H1 (cell line): ENCODE data around the gene CSNK2B.

Experiments
- BACH1 ChIP-seq: IDR thresholded peaks from 2 replicates; pipeline ENCODE4 v1.6.1; 2012; ENCODE audit warnings: low read length, improper control_type of control experiment
- EP300 ChIP-seq, 2 experiments: IDR thresholded peaks; 1 replicate in 1 of 2; 2 replicates in 1 of 2; pipeline ENCODE4 v1.6.1; 2011 to 2012; ENCODE audit warnings: low read depth in 2 of 2, low read length in 2 of 2, mild to moderate bottlenecking in 2 of 2, borderline replicate concordance in 1 of 2, inconsistent platforms in 1 of 2, moderate library complexity in 1 of 2
- EZH2 ChIP-seq: fragments of 200-600 bp; sonication (generic); IDR thresholded peaks from 2 replicates; pipeline ENCODE4 v1.7.1; 2012; ENCODE audit warnings: low read depth, mild to moderate bottlenecking, moderate library complexity, low read length, inconsistent platforms; ENCODE audit not compliant: severe bottlenecking
- GABPA ChIP-seq: IDR thresholded peaks from 2 replicates; pipeline ENCODE4 v1.6.1; 2011; ENCODE audit warnings: mild to moderate bottlenecking, low read length, moderate library complexity, borderline replicate concordance; ENCODE audit not compliant: insufficient read depth
- HDAC2 ChIP-seq, 2 experiments: fragments of 300-600 bp in 1 of 2; sonication (generic) in 1 of 2; IDR thresholded peaks; 2 replicates each; pipeline ENCODE4 v1.6.1; 2011 to 2012; ENCODE audit warnings: low read depth in 2 of 2, low read length in 2 of 2, mild to moderate bottlenecking in 2 of 2, moderate library complexity in 2 of 2, borderline replicate concordance in 1 of 2, inconsistent platforms in 1 of 2
- JUND ChIP-seq: IDR thresholded peaks from 2 replicates; pipeline ENCODE4 v1.6.1; 2011; ENCODE audit warnings: mild to moderate bottlenecking, improper control_type of control experiment, low read length
- NRF1 ChIP-seq: IDR thresholded peaks from 2 replicates; pipeline ENCODE4 v1.6.1; 2011; ENCODE audit warnings: mild to moderate bottlenecking, low read depth, low read length, improper control_type of control experiment
- RAD21 ChIP-seq, 2 experiments: IDR thresholded peaks in 1 of 2; conservative IDR thresholded peaks in 1 of 2; 2 replicates each; pipeline ENCODE4 v1.6.1; 2011; ENCODE audit warnings: low read depth in 2 of 2, low read length in 2 of 2, improper control_type of control experiment in 1 of 2, inconsistent platforms in 1 of 2, mild to moderate bottlenecking in 1 of 2, moderate library complexity in 1 of 2
- RXRA ChIP-seq: IDR thresholded peaks from 2 replicates; pipeline ENCODE4 v1.6.1; 2011; ENCODE audit warnings: low read depth, mild to moderate bottlenecking, low read length, moderate library complexity; ENCODE audit not compliant: insufficient read depth
- SIRT6 ChIP-seq: IDR thresholded peaks from one replicate; pipeline ENCODE4 v1.7.1; 2012; ENCODE audit warnings: low read length, inconsistent platforms
- YY1 ChIP-seq: IDR thresholded peaks from 2 replicates; pipeline ENCODE4 v1.6.1; 2011; ENCODE audit warnings: low read depth, mild to moderate bottlenecking, low read length
- TF ChIP-seq, protein P1 (sequence below), 3 experiments: IDR thresholded peaks; 1 replicate in 2 of 3; 2 replicates in 1 of 3; pipeline versions ENCODE4 v1.5.1 to v1.6.1; 2011; ENCODE audit warnings: low read length in 3 of 3, mild to moderate bottlenecking in 3 of 3, inconsistent platforms in 2 of 3, low read depth in 1 of 3, moderate library complexity in 1 of 3; ENCODE audit not compliant: insufficient read depth in 1 of 3; ENCODE audit errors: control extremely low read depth in 1 of 3
- TF ChIP-seq, protein P2 (sequence below): IDR thresholded peaks from 2 replicates; pipeline ENCODE4 v1.6.1; 2011; ENCODE audit warnings: low read depth, mild to moderate bottlenecking, low read length; ENCODE audit not compliant: insufficient read depth
- TF ChIP-seq, protein P3 (sequence below): IDR thresholded peaks from 2 replicates; pipeline ENCODE4 v1.6.1; 2012; ENCODE audit warnings: inconsistent platforms

DNA sequence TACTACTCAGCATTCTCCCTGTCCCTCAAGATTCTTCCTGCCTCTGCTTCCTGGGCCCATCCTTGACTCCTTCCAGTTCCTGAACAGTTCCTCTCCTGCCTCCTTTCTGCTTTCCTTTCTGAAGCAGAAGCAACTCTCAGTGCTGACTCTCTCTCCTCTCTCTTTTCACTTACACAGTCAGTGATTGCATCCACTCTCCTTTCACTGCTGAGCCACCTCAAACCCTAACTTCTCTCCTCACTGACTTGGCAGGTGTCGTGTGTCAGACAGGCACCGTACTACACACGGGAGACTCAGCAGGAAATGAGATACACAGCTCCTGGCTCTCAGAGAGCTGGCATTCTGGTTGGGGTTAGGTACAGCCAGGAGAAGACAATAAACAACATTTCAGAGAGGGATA lies 31.7 kb downstream of the CSNK2B start:
- TF ChIP-seq, protein P1, sequence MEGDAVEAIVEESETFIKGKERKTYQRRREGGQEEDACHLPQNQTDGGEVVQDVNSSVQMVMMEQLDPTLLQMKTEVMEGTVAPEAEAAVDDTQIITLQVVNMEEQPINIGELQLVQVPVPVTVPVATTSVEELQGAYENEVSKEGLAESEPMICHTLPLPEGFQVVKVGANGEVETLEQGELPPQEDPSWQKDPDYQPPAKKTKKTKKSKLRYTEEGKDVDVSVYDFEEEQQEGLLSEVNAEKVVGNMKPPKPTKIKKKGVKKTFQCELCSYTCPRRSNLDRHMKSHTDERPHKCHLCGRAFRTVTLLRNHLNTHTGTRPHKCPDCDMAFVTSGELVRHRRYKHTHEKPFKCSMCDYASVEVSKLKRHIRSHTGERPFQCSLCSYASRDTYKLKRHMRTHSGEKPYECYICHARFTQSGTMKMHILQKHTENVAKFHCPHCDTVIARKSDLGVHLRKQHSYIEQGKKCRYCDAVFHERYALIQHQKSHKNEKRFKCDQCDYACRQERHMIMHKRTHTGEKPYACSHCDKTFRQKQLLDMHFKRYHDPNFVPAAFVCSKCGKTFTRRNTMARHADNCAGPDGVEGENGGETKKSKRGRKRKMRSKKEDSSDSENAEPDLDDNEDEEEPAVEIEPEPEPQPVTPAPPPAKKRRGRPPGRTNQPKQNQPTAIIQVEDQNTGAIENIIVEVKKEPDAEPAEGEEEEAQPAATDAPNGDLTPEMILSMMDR (IDR thresholded peaks at IDR 0.05; ENCODE audit: control extremely low read depth in 1 of 3, insufficient read depth in 1 of 3, low read depth in 1 of 3, low read length in 3 of 3): no peak
- TF ChIP-seq JUND (no peak), BACH1 (no peak), HDAC2 (IDR thresholded peaks at IDR 0.05; ENCODE audit: borderline replicate concordance in 1 of 2, low read depth in 2 of 2, low read length in 2 of 2) (no peak), RXRA (no peak), EP300 (IDR thresholded peaks at IDR 0.05; ENCODE audit: borderline replicate concordance in 1 of 2, low read depth in 2 of 2, low read length in 2 of 2) (no peak), EZH2 (no peak), YY1 (no peak), RAD21 (IDR thresholded peaks at IDR 0.05 in 1 of 2, conservative IDR thresholded peaks at IDR 0.05 in 1 of 2; ENCODE audit: low read depth in 2 of 2, low read length in 2 of 2) (no peak), GABPA (no peak), SIRT6 (no peak), NRF1 (no peak)
- TF ChIP-seq, protein P2, sequence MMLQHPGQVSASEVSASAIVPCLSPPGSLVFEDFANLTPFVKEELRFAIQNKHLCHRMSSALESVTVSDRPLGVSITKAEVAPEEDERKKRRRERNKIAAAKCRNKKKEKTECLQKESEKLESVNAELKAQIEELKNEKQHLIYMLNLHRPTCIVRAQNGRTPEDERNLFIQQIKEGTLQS: no peak
- TF ChIP-seq, protein P3, sequence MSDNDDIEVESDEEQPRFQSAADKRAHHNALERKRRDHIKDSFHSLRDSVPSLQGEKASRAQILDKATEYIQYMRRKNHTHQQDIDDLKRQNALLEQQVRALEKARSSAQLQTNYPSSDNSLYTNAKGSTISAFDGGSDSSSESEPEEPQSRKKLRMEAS: no peak
